Measurements from ENCODE around the gene DAAM2.

DNA sequence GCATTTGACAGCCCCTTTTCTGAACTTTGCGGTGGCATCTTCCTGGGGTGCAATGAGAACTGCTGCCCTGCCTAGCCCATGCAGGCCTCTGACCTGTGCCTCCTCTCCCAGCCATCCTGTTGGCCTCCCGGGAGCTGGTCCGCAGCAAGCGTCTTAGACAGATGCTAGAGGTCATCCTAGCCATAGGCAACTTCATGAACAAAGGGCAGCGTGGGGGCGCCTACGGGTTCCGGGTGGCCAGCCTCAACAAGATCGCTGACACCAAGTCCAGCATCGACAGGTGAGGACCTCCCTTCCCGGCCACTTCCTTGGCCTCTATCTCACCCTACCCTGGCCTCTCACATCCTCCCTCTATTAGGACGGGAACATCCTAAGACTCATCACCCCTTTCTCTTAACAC lies 104.5 kb downstream of the DAAM2 start:
- TF ChIP-seq, protein P1, sequence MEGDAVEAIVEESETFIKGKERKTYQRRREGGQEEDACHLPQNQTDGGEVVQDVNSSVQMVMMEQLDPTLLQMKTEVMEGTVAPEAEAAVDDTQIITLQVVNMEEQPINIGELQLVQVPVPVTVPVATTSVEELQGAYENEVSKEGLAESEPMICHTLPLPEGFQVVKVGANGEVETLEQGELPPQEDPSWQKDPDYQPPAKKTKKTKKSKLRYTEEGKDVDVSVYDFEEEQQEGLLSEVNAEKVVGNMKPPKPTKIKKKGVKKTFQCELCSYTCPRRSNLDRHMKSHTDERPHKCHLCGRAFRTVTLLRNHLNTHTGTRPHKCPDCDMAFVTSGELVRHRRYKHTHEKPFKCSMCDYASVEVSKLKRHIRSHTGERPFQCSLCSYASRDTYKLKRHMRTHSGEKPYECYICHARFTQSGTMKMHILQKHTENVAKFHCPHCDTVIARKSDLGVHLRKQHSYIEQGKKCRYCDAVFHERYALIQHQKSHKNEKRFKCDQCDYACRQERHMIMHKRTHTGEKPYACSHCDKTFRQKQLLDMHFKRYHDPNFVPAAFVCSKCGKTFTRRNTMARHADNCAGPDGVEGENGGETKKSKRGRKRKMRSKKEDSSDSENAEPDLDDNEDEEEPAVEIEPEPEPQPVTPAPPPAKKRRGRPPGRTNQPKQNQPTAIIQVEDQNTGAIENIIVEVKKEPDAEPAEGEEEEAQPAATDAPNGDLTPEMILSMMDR (conservative IDR thresholded peaks at IDR 0.05) = no peak
- no peak for TF ChIP-seq ZFX (IDR thresholded peaks at IDR 0.05)

Measured in C4-2B (cell line).